HepG2 (cell line): Measurements from ENCODE around the gene RIPPLY2. TPM values are rescaled to one million over a fixed set of nuclear protein-coding genes. Genes with fewer than 3 reads are reported as not detected.

Experiments used
- HNRNPUL1 ChIP-seq: fragments of 200-400 bp; formaldehyde crosslinking; IDR thresholded peaks from 2 replicates; pipeline ENCODE4 v1.6.1; 2017; ENCODE audit warnings: low read depth, mild to moderate bottlenecking, low read length, moderate library complexity
- JUND ChIP-seq: sonication (generic); formaldehyde crosslinking; IDR thresholded peaks from 2 replicates; pipeline ENCODE4 v1.8.0; 2022; ENCODE audit warnings: mild to moderate bottlenecking, missing genetic modification reagents
- TCF7 ChIP-seq: sonication (generic); IDR thresholded peaks from 2 replicates; pipeline ENCODE4 v1.6.1; 2016; ENCODE audit warnings: antibody characterized with exemption, low read depth
- ZNF367 ChIP-seq: sonication (generic); formaldehyde crosslinking; IDR thresholded peaks from 2 replicates; pipeline ENCODE4 v1.4.0; 2020; ENCODE audit warnings: missing genetic modification reagents, borderline replicate concordance
- ZNF572 ChIP-seq: sonication (generic); formaldehyde crosslinking; IDR thresholded peaks from 2 replicates; pipeline ENCODE4 v1.5.1; 2020; ENCODE audit warnings: mild to moderate bottlenecking, missing genetic modification reagents
- ZNF605 ChIP-seq: sonication (generic); formaldehyde crosslinking; IDR thresholded peaks from 2 replicates; pipeline ENCODE4 v1.8.0; 2022; ENCODE audit warnings: mild to moderate bottlenecking, missing genetic modification reagents
- polyA plus RNA-seq, 8 experiments: library from polyadenylated mRNA; depleted of rRNA in 3 of 8; stranded (reverse) in 7 of 8; unstranded in 1 of 8; fragments of >200 nt; fragmentation: Illumina TruSeq in 4 of 8; extraction: Trizol in 4 of 8; gene quantifications; 2 replicates each; pipeline versions ENCODE4 v1.2.1 to v1.2.3, GENCODE V29; 2011 to 2016; ENCODE audit warnings: low read depth in 4 of 8, missing spikeins in 1 of 8, mixed read lengths in 1 of 8; ENCODE audit not compliant: insufficient read depth in 1 of 8
- total RNA-seq, 5 experiments: library from RNA; depleted of rRNA; stranded (reverse); fragments of >200 nt; fragmentation: Illumina TruSeq; extraction: Trizol; gene quantifications; 2 replicates each; pipeline ENCODE4 v1.2.3, GENCODE V29; 2016; ENCODE audit warnings: low read depth in 1 of 5
- TF ChIP-seq, protein P1 (sequence below): sonication (generic); formaldehyde crosslinking; IDR thresholded peaks from 2 replicates; pipeline ENCODE4 v1.4.0; 2020; ENCODE audit warnings: missing genetic modification reagents
- TF ChIP-seq, protein P2 (sequence below): IDR thresholded peaks from 2 replicates; pipeline ENCODE4 v1.6.1; 2016
- TF ChIP-seq, protein P3 (sequence below): sonication (generic); formaldehyde crosslinking; IDR thresholded peaks from 2 replicates; pipeline ENCODE4 v1.5.1; 2020; ENCODE audit warnings: mild to moderate bottlenecking, missing genetic modification reagents, moderate library complexity

The RIPPLY2 gene
- total and polyA plus RNA-seq, 2 of the 13 experiments (the other 11 are each of a cell fraction or from before 2014, with no cell fraction given): not detected

DNA sequence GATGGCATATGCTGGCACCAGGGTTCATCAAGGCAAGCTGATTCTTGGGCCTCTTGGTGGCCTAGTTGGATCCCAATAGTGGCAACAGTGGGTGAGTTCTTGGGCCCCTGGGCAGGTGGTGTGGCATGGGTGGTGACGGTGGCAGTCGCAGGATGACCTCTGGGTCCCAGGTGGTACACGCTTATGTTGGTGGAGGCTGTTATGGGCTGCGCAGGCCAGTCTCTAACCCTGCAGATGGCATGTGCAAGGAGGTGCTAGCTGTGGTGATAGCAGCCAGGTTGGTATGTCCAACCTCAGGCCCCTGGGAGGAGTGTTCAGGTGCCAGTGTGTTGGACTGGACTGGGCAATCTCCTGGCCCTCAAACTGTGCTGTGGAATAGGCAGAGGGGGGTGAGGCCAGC lies 52.5 kb downstream of the RIPPLY2 start (continued):
- TF ChIP-seq, protein P1, sequence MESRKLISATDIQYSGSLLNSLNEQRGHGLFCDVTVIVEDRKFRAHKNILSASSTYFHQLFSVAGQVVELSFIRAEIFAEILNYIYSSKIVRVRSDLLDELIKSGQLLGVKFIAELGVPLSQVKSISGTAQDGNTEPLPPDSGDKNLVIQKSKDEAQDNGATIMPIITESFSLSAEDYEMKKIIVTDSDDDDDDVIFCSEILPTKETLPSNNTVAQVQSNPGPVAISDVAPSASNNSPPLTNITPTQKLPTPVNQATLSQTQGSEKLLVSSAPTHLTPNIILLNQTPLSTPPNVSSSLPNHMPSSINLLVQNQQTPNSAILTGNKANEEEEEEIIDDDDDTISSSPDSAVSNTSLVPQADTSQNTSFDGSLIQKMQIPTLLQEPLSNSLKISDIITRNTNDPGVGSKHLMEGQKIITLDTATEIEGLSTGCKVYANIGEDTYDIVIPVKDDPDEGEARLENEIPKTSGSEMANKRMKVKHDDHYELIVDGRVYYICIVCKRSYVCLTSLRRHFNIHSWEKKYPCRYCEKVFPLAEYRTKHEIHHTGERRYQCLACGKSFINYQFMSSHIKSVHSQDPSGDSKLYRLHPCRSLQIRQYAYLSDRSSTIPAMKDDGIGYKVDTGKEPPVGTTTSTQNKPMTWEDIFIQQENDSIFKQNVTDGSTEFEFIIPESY: no peak
- TF ChIP-seq ZNF605 (CRISPR knock-in tag) (no peak), TCF7 (no peak), ZNF367 (no peak), HNRNPUL1 (no peak), JUND (CRISPR knock-in tag) (no peak), ZNF572 (CRISPR knock-in tag) (no peak)
- TF ChIP-seq, protein P2, sequence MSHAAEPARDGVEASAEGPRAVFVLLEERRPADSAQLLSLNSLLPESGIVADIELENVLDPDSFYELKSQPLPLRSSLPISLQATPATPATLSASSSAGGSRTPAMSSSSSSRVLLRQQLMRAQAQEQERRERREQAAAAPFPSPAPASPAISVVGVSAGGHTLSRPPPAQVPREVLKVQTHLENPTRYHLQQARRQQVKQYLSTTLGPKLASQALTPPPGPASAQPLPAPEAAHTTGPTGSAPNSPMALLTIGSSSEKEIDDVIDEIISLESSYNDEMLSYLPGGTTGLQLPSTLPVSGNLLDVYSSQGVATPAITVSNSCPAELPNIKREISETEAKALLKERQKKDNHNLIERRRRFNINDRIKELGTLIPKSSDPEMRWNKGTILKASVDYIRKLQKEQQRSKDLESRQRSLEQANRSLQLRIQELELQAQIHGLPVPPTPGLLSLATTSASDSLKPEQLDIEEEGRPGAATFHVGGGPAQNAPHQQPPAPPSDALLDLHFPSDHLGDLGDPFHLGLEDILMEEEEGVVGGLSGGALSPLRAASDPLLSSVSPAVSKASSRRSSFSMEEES (CRISPR knock-in tag): no peak
- TF ChIP-seq, protein P3, sequence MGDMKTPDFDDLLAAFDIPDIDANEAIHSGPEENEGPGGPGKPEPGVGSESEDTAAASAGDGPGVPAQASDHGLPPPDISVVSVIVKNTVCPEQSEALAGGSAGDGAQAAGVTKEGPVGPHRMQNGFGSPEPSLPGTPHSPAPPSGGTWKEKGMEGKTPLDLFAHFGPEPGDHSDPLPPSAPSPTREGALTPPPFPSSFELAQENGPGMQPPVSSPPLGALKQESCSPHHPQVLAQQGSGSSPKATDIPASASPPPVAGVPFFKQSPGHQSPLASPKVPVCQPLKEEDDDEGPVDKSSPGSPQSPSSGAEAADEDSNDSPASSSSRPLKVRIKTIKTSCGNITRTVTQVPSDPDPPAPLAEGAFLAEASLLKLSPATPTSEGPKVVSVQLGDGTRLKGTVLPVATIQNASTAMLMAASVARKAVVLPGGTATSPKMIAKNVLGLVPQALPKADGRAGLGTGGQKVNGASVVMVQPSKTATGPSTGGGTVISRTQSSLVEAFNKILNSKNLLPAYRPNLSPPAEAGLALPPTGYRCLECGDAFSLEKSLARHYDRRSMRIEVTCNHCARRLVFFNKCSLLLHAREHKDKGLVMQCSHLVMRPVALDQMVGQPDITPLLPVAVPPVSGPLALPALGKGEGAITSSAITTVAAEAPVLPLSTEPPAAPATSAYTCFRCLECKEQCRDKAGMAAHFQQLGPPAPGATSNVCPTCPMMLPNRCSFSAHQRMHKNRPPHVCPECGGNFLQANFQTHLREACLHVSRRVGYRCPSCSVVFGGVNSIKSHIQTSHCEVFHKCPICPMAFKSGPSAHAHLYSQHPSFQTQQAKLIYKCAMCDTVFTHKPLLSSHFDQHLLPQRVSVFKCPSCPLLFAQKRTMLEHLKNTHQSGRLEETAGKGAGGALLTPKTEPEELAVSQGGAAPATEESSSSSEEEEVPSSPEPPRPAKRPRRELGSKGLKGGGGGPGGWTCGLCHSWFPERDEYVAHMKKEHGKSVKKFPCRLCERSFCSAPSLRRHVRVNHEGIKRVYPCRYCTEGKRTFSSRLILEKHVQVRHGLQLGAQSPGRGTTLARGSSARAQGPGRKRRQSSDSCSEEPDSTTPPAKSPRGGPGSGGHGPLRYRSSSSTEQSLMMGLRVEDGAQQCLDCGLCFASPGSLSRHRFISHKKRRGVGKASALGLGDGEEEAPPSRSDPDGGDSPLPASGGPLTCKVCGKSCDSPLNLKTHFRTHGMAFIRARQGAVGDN (CRISPR knock-in tag): no peak

Other genes with a start within 250 kb of the RIPPLY2 start
- gene SNAP91, start 144.3 kb upstream of the RIPPLY2 start, total RNA-seq (2016; rRNA removed; fragmentation: Illumina TruSeq; extraction: Trizol): not detected in 2 replicates
- gene SNAP91, start 144.3 kb upstream of the RIPPLY2 start, polyA plus RNA-seq (2011; rRNA removed): not detected in 2 replicates
- 26.1 and 37.7 TPM in 2 replicates for gene CYB5R4, start 6.3 kb downstream of the RIPPLY2 start, total RNA-seq (2016; rRNA removed; fragmentation: Illumina TruSeq; extraction: Trizol)
- 2.8 and 5.3 TPM in 2 replicates for gene CYB5R4, start 6.3 kb downstream of the RIPPLY2 start, polyA plus RNA-seq (2011; rRNA removed)
- gene MRAP2, start 180.4 kb downstream of the RIPPLY2 start, total RNA-seq (2016; rRNA removed; fragmentation: Illumina TruSeq; extraction: Trizol): 3.5 and 3.8 TPM in 2 replicates
- 0.33 and 0.68 TPM in 2 replicates for gene MRAP2, start 180.4 kb downstream of the RIPPLY2 start, polyA plus RNA-seq (2011; rRNA removed)